K562 (cell line): ENCODE data around the gene SLC7A6. TPM values are rescaled to one million over a fixed set of nuclear protein-coding genes. Genes with fewer than 3 reads are reported as not detected.

Experiments used
- CBX3 ChIP-seq, 2 experiments: IDR thresholded peaks; 1 replicate in 1 of 2; 2 replicates in 1 of 2; pipeline ENCODE4 v1.6.1; 2012; ENCODE audit warnings: inconsistent platforms in 2 of 2, low read length in 2 of 2, borderline replicate concordance in 1 of 2, control low read depth in 1 of 2
- GABPA ChIP-seq: fragments of 200-800 bp; sonication (Bioruptor generic); conservative IDR thresholded peaks from 2 replicates; pipeline ENCODE4 v1.6.1; 2016; ENCODE audit warnings: low read depth, missing genetic modification characterization, missing compliant biosample characterization
- HDAC2 ChIP-seq: fragments of 450-650 bp; IDR thresholded peaks from 2 replicates; pipeline ENCODE4 v1.6.1; 2016; ENCODE audit warnings: mild to moderate bottlenecking
- NFATC3 ChIP-seq: fragments of 450-650 bp; IDR thresholded peaks from 2 replicates; pipeline ENCODE4 v1.6.1; 2017; ENCODE audit warnings: mild to moderate bottlenecking
- NFRKB ChIP-seq: fragments of 450-650 bp; IDR thresholded peaks from 2 replicates; pipeline ENCODE4 v1.6.1; 2016; ENCODE audit warnings: low read depth
- POU5F1 ChIP-seq: fragments of 150-350 bp; IDR thresholded peaks from 2 replicates; pipeline ENCODE4 v1.6.1; 2014; ENCODE audit warnings: borderline replicate concordance, low read length, low read depth, mild to moderate bottlenecking; ENCODE audit not compliant: partially characterized antibody
- RBM25 ChIP-seq: fragments of 200-400 bp; formaldehyde crosslinking; IDR thresholded peaks from 2 replicates; pipeline ENCODE4 v1.6.1; 2018; ENCODE audit warnings: low read length, low read depth, moderate library complexity; ENCODE audit not compliant: severe bottlenecking
- SMARCC2 ChIP-seq: fragments of 450-650 bp; IDR thresholded peaks from 2 replicates; pipeline ENCODE4 v1.6.1; 2017; ENCODE audit warnings: antibody characterized with exemption, moderate library complexity, mild to moderate bottlenecking, low read depth
- STAT5A ChIP-seq: IDR thresholded peaks from 2 replicates; pipeline ENCODE4 v1.6.1; 2012; ENCODE audit warnings: low read length, inconsistent platforms, borderline replicate concordance
- XRCC3 ChIP-seq: fragments of 450-650 bp; IDR thresholded peaks from 2 replicates; pipeline ENCODE4 v1.6.1; 2017; ENCODE audit warnings: mild to moderate bottlenecking, moderate library complexity
- YY1 ChIP-seq, 3 experiments: IDR thresholded peaks; 2 replicates each; pipeline ENCODE4 v1.6.1; 2011; ENCODE audit warnings: low read length in 2 of 3, mild to moderate bottlenecking in 2 of 3, moderate library complexity in 2 of 3, borderline replicate concordance in 1 of 3, control low read depth in 1 of 3, low read depth in 1 of 3; ENCODE audit not compliant: insufficient read depth in 3 of 3, insufficient replicate concordance in 2 of 3, control insufficient read depth in 1 of 3, insufficient read length in 1 of 3; ENCODE audit errors: extremely low read depth in 1 of 3
- ZBED1 ChIP-seq: IDR thresholded peaks from 2 replicates; pipeline ENCODE4 v1.6.1; 2014
- ZBTB7A ChIP-seq: IDR thresholded peaks from 2 replicates; pipeline ENCODE4 v1.6.1; 2011; ENCODE audit warnings: low read depth, mild to moderate bottlenecking, low read length, moderate library complexity, borderline replicate concordance; ENCODE audit not compliant: control insufficient read depth
- ZNF133 ChIP-seq: fragments of 250-450 bp; sonication (Bioruptor Pico); IDR thresholded peaks from 2 replicates; pipeline ENCODE4 v1.4.0; 2020; ENCODE audit warnings: mild to moderate bottlenecking
- ZNF143 ChIP-seq: sonication (generic); formaldehyde crosslinking; IDR thresholded peaks from 2 replicates; pipeline ENCODE4 v1.9.0; 2022; ENCODE audit warnings: mild to moderate bottlenecking, missing genetic modification reagents
- ZNF398 ChIP-seq: fragments of 250-450 bp; sonication (Bioruptor Pico); IDR thresholded peaks from 2 replicates; pipeline ENCODE4 v1.8.0; 2021; ENCODE audit warnings: moderate library complexity, mild to moderate bottlenecking, inconsistent platforms
- ZNF77 ChIP-seq: fragments of 250-450 bp; sonication (Bioruptor Pico); IDR thresholded peaks from 2 replicates; pipeline ENCODE4 v1.5.0; 2020
- polyA plus RNA-seq, 8 experiments: library from polyadenylated mRNA; depleted of rRNA in 4 of 8; stranded (reverse) in 5 of 8; unstranded in 3 of 8; fragments of >200 nt; fragmentation: Nextera tagmentation in 2 of 8; fragmentation: Illumina TruSeq in 1 of 8; extraction: Ambion mirVana in 2 of 8; extraction: Trizol in 1 of 8; gene quantifications; 2 replicates each; pipeline versions ENCODE4 v1.2.1 to v1.2.3, GENCODE V29; 2011 to 2014; ENCODE audit warnings: inconsistent platforms in 1 of 8, missing spikeins in 1 of 8
- total RNA-seq, 7 experiments: library from RNA; depleted of rRNA in 6 of 7; stranded (reverse); fragments of >200 nt in 6 of 7; fragmentation: Illumina TruSeq in 2 of 7; extraction: Trizol in 2 of 7; gene quantifications; 2 replicates each; pipeline versions ENCODE4 v1.2.1 to v1.2.3, GENCODE V29; 2011 to 2021; ENCODE audit warnings: low replicate concordance in 1 of 7
- TF ChIP-seq, protein P1 (sequence below): fragments of 250-450 bp; sonication (Bioruptor Pico); IDR thresholded peaks from 2 replicates; pipeline ENCODE4 v1.4.0; 2020; ENCODE audit warnings: mild to moderate bottlenecking, moderate library complexity, borderline replicate concordance
- TF ChIP-seq, protein P2 (sequence below), 2 experiments: fragments of 450-650 bp in 1 of 2; IDR thresholded peaks; 2 replicates each; pipeline ENCODE4 v1.6.1; 2011 to 2017; ENCODE audit warnings: low read depth in 2 of 2, antibody characterized with exemption in 1 of 2, borderline replicate concordance in 1 of 2, low read length in 1 of 2, mild to moderate bottlenecking in 1 of 2, mixed read lengths in 1 of 2; ENCODE audit not compliant: control insufficient read depth in 1 of 2

SLC7A6 gene
- total and polyA plus RNA-seq, 9 of the 15 experiments (the other 6 are each of a cell fraction or from before 2014, with no cell fraction given) = 12.6 to 60.1 (median 29.8) TPM

DNA sequence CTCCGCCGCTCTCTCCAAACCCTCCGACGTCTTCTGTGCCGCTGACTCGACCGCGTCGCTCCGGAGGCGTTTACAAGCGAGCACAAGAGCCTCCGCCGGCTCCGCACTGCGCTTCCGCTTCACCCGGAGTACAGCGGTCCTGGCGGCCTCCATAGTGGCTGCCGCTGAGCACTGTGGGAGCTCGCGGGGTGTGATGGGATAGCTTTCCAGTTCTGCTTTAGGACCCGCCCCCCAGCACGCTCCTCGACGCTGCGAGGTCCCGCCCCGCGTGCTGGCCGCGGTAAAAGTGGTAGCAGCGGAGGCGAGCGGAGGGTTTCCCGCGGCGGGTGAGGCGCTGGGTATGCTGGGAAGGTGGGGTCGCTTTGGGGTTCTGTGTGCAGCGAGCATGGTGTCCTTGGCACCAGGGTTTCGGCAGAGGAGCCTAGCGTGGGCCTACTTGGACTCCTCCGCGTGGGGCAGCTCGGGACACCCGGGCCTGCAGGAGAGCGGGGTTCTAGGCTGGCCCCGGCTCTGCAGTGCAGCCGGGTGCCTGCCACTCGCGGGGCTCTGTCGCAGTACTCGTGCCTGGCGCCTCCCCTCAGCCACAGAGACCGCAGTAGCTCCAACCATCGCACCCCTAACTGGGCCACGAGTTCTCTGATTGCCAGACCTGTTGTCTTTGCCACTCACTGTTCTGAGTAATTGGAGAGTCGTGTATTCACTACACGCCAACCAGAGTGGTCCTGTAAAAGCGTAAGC lies 46.6 kb downstream of the SLC7A6 start, which contains the start of the genes PRMT7 and SLC7A6OS (continued):
- TF ChIP-seq HDAC2 = peak; percentile 79
- no peak for TF ChIP-seq RBM25
- TF ChIP-seq CBX3 (IDR thresholded peaks at IDR 0.05; ENCODE audit: borderline replicate concordance in 1 of 2, low read length in 2 of 2) = peak in 1 of 2 experiments; percentile 82; a peak in 1 of 3 replicates
- TF ChIP-seq, protein P1, sequence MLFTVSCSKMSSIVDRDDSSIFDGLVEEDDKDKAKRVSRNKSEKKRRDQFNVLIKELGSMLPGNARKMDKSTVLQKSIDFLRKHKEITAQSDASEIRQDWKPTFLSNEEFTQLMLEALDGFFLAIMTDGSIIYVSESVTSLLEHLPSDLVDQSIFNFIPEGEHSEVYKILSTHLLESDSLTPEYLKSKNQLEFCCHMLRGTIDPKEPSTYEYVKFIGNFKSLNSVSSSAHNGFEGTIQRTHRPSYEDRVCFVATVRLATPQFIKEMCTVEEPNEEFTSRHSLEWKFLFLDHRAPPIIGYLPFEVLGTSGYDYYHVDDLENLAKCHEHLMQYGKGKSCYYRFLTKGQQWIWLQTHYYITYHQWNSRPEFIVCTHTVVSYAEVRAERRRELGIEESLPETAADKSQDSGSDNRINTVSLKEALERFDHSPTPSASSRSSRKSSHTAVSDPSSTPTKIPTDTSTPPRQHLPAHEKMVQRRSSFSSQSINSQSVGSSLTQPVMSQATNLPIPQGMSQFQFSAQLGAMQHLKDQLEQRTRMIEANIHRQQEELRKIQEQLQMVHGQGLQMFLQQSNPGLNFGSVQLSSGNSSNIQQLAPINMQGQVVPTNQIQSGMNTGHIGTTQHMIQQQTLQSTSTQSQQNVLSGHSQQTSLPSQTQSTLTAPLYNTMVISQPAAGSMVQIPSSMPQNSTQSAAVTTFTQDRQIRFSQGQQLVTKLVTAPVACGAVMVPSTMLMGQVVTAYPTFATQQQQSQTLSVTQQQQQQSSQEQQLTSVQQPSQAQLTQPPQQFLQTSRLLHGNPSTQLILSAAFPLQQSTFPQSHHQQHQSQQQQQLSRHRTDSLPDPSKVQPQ (CRISPR knock-in tag) = no peak
- TF ChIP-seq ZBED1 = no peak
- TF ChIP-seq NFATC3 = no peak
- no peak for TF ChIP-seq STAT5A
- TF ChIP-seq ZNF398 (CRISPR knock-in tag) = no peak
- TF ChIP-seq ZNF133 (CRISPR knock-in tag) = no peak
- TF ChIP-seq XRCC3 = no peak
- peak; percentile 58; the same call in 1 of the 2 replicates for TF ChIP-seq ZBTB7A
- TF ChIP-seq POU5F1 = no peak
- TF ChIP-seq GABPA (tag) = peak; percentile 69
- peak; percentile 87 for TF ChIP-seq ZNF143 (CRISPR knock-in tag)
- peak; percentile 65 to 95 (median 93) for TF ChIP-seq YY1 (IDR thresholded peaks at IDR 0.05; ENCODE audit: borderline replicate concordance in 1 of 3, control insufficient read depth in 1 of 3, extremely low read depth in 1 of 3, insufficient read depth in 3 of 3, insufficient read length in 1 of 3, insufficient replicate concordance in 2 of 3, low read depth in 1 of 3, low read length in 2 of 3)
- TF ChIP-seq, protein P2, sequence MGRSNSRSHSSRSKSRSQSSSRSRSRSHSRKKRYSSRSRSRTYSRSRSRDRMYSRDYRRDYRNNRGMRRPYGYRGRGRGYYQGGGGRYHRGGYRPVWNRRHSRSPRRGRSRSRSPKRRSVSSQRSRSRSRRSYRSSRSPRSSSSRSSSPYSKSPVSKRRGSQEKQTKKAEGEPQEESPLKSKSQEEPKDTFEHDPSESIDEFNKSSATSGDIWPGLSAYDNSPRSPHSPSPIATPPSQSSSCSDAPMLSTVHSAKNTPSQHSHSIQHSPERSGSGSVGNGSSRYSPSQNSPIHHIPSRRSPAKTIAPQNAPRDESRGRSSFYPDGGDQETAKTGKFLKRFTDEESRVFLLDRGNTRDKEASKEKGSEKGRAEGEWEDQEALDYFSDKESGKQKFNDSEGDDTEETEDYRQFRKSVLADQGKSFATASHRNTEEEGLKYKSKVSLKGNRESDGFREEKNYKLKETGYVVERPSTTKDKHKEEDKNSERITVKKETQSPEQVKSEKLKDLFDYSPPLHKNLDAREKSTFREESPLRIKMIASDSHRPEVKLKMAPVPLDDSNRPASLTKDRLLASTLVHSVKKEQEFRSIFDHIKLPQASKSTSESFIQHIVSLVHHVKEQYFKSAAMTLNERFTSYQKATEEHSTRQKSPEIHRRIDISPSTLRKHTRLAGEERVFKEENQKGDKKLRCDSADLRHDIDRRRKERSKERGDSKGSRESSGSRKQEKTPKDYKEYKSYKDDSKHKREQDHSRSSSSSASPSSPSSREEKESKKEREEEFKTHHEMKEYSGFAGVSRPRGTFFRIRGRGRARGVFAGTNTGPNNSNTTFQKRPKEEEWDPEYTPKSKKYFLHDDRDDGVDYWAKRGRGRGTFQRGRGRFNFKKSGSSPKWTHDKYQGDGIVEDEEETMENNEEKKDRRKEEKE (IDR thresholded peaks at IDR 0.05; ENCODE audit: borderline replicate concordance in 1 of 2, control insufficient read depth in 1 of 2, low read depth in 2 of 2, low read length in 1 of 2) = 0 out of 4 replicates have a peak, but pooled peaks of 1 of the 2 experiments have one; percentile 60
- peak; percentile 66; the same call in 1 of the 2 replicates for TF ChIP-seq NFRKB
- no peak for TF ChIP-seq SMARCC2
- TF ChIP-seq ZNF77 = no peak
